Measurements from ENCODE around the gene SORCS1.
"Not testable (repeated sequence)": the region's sequence is repeated elsewhere in the genome, so short reads cannot be mapped to it uniquely, and the experiment has no call there.

Gene SORCS1

GRCh38 chr10:107051769-107052168 is 112.7 kb downstream of the SORCS1 start:
- DNase-seq (ENCODE audit: low spot score): no peak

GRCh38 chr10:107043461-107043860 is 121.0 kb downstream of the SORCS1 start:
- DNase-seq (ENCODE audit: low spot score): no peak

GRCh38 chr10:107037192-107038122 is 127.0 kb downstream of the SORCS1 start:
- DNase-seq (ENCODE audit: low spot score): no peak

- DNase-seq (ENCODE audit: low spot score): no peak
Measured at GRCh38 chr10:107033799-107034422, 130.6 kb downstream of the SORCS1 start.

- DNase-seq (ENCODE audit: low spot score): no peak
Measured at GRCh38 chr10:107032700-107033401, 131.7 kb downstream of the SORCS1 start.

GRCh38 chr10:107031931-107032699 is 132.4 kb downstream of the SORCS1 start:
- DNase-seq (ENCODE audit: low spot score): no peak

- DNase-seq (ENCODE audit: low spot score): no peak
Measured at GRCh38 chr10:107028236-107028635, 136.3 kb downstream of the SORCS1 start.

GRCh38 chr10:107025676-107026075 is 138.8 kb downstream of the SORCS1 start:
- no peak for DNase-seq (ENCODE audit: low spot score)

- DNase-seq (ENCODE audit: low spot score): not testable (repeated sequence)
Measured at GRCh38 chr10:107024033-107024432, 140.5 kb downstream of the SORCS1 start.

- DNase-seq (ENCODE audit: low spot score): no peak
Measured at GRCh38 chr10:107022600-107023354, 141.7 kb downstream of the SORCS1 start.

GRCh38 chr10:107019154-107019553 is 145.4 kb downstream of the SORCS1 start:
- no peak for DNase-seq (ENCODE audit: low spot score)

GRCh38 chr10:107013258-107014006 is 151.1 kb downstream of the SORCS1 start:
- no peak for DNase-seq (ENCODE audit: low spot score)

- no peak for DNase-seq (ENCODE audit: low spot score)
Measured at GRCh38 chr10:107011992-107012391, 152.5 kb downstream of the SORCS1 start.

GRCh38 chr10:107011105-107011504 is 153.4 kb downstream of the SORCS1 start:
- DNase-seq (ENCODE audit: low spot score): no peak

GRCh38 chr10:107010531-107010930 is 154.0 kb downstream of the SORCS1 start:
- no peak for DNase-seq (ENCODE audit: low spot score)

GRCh38 chr10:107004362-107004761 is 160.1 kb downstream of the SORCS1 start:
- DNase-seq (ENCODE audit: low spot score): no peak

GRCh38 chr10:107002068-107002467 is 162.4 kb downstream of the SORCS1 start:
- no peak for DNase-seq (ENCODE audit: low spot score)

GRCh38 chr10:106999118-106999707 is 165.3 kb downstream of the SORCS1 start:
- no peak for DNase-seq (ENCODE audit: low spot score)

GRCh38 chr10:106997721-106998120 is 166.8 kb downstream of the SORCS1 start:
- DNase-seq (ENCODE audit: low spot score): no peak

- DNase-seq (ENCODE audit: low spot score): no peak
Measured at GRCh38 chr10:106996510-106996909, 168.0 kb downstream of the SORCS1 start.

All from ecto neural progenitor cell (in vitro differentiated cells).